ENCODE data around the gene PRSS21.

PRSS21 gene

DNA sequence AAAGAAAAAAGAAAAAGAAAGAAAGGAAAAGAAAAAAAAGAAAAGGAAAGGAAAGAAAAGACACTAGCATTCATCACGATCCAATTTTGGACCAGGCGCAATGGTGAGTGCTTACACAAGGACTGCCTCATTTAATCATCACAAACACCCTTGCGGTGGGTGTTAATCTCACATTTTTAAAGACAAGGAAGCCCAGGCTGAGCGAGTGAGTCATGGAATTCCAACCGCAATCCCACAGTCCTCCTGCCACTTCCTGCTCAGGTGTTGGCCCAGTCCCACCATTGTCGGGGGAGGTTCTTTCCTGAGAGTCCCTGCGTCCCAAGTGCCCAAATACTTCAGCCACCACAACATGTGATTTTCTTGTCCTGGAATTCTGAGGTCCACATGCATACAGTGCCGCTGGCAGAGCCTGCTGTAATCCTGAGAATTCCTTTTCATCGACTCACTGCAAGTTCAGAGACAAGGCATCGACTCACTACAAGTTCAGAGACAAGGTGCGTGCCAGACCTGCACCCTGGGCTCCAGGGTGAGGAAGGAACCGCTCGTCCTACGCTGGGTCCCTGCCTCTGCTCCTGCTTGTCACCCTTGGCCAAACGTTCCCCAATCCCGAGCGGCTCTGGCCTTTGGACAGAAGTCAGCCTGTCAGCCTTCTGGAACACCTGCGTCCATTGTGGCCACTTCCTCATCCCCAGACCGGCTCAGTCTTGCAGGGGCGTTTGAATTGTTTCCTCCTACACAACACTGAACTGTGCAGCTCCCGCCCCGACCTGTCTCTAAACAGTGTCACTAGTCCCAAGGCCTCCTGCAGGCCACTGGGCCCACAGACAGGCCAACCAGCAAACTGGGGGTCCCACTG, 18.8 kb downstream of the PRSS21 start (continued):
- TF ChIP-seq ZNF621 (tag by site-specific recombination; IDR thresholded peaks at IDR 0.05) (no peak), ZBTB7A (tag by site-specific recombination; IDR thresholded peaks at IDR 0.05; ENCODE audit: low read depth) (no peak), ZNF670 (tag by site-specific recombination; IDR thresholded peaks at IDR 0.05; ENCODE audit: low read depth) (no peak), ZNF555 (tag by site-specific recombination; conservative IDR thresholded peaks at IDR 0.05) (no peak), ZBTB17 (tag by site-specific recombination; IDR thresholded peaks at IDR 0.05) (peak; percentile 58), FEZF1 (tag by site-specific recombination; IDR thresholded peaks at IDR 0.05) (no peak)
- TF ChIP-seq, protein P1, sequence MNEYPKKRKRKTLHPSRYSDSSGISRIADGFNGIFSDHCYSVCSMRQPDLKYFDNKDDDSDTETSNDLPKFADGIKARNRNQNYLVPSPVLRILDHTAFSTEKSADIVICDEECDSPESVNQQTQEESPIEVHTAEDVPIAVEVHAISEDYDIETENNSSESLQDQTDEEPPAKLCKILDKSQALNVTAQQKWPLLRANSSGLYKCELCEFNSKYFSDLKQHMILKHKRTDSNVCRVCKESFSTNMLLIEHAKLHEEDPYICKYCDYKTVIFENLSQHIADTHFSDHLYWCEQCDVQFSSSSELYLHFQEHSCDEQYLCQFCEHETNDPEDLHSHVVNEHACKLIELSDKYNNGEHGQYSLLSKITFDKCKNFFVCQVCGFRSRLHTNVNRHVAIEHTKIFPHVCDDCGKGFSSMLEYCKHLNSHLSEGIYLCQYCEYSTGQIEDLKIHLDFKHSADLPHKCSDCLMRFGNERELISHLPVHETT (tag by site-specific recombination; IDR thresholded peaks at IDR 0.05): 0 out of 2 replicates have a peak, but pooled peaks have one; percentile 29

DNA sequence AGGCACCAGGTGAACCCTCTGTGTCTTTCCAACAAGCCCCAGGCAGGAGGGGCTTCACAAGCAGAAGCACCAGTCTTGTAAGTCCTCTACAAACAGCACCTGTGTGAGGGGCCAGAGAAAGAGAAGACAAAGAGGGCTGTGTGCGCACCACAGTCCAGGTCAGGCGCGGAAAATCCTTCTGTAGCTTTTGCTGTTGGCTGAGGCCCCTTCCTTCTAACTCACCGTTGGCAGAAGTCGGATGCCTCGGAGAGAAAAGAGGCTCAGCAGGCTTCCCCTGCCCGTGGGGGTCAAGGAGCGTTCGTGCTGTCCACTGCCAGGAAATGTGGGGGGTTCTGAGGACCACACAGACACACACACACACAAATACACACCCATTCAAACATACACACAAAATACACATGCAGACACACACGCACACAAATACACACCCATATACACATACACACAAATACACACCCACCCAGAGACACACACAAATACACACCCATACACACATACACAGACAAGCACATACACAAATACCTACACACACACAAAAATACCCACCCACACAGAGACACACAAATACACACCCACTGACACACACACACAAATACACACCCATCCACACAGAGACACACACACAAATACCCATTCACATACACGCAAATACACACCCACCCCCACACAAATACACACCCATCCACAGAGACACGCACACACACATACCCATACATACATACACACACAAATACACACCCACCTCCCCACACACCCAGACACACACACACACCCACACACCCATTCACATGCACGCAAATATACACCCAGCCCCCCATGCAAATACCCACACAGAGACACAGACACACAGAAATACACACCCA, 19.8 kb downstream of the PRSS21 start:
- H3K9me3 ChIP-seq (ENCODE audit: control insufficient read depth, insufficient read depth, low read depth, low read length): no peaks in the 10 kb centered on the region
- POLR2A ChIA-PET: interaction anchor here (0.6 kb wide), 1 partner anchor 15 kb away, joined by 3 read pairs; no protein-coding TSS in a partner anchor
- no peaks in the 10 kb centered on the region for H3K4me1 ChIP-seq (ENCODE audit: control insufficient read depth, insufficient read depth, low read length)
- no peaks in the 10 kb centered on the region for H3K36me3 ChIP-seq (ENCODE audit: control insufficient read depth in 2 of 2, insufficient read depth in 1 of 2, low read length in 2 of 2)
- CTCF ChIA-PET: interaction anchor here (0.7 to 0.9 kb wide), 2 partner anchors 8 to 36 kb away, joined by 3 to 4 read pairs; no protein-coding TSS in a partner anchor
- no peak overlapping the region for H3K27ac ChIP-seq (ENCODE audit: extremely low read depth, low read depth, low read length)
- no peak overlapping the region for H3K4me3 ChIP-seq (ENCODE audit: low read depth, low read length)
- TF ChIP-seq, protein P2, sequence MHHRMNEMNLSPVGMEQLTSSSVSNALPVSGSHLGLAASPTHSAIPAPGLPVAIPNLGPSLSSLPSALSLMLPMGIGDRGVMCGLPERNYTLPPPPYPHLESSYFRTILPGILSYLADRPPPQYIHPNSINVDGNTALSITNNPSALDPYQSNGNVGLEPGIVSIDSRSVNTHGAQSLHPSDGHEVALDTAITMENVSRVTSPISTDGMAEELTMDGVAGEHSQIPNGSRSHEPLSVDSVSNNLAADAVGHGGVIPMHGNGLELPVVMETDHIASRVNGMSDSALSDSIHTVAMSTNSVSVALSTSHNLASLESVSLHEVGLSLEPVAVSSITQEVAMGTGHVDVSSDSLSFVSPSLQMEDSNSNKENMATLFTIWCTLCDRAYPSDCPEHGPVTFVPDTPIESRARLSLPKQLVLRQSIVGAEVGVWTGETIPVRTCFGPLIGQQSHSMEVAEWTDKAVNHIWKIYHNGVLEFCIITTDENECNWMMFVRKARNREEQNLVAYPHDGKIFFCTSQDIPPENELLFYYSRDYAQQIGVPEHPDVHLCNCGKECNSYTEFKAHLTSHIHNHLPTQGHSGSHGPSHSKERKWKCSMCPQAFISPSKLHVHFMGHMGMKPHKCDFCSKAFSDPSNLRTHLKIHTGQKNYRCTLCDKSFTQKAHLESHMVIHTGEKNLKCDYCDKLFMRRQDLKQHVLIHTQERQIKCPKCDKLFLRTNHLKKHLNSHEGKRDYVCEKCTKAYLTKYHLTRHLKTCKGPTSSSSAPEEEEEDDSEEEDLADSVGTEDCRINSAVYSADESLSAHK (tag by site-specific recombination; IDR thresholded peaks at IDR 0.05): no peak
- 0 out of 2 replicates have a peak, but pooled peaks have one; percentile 28 for TF ChIP-seq ZFP69B (tag by site-specific recombination; IDR thresholded peaks at IDR 0.05)
- 0 out of 2 replicates have a peak, but pooled peaks have one; percentile 13 for TF ChIP-seq ZNF658 (tag by site-specific recombination; IDR thresholded peaks at IDR 0.05)
- TF ChIP-seq ZNF600 (tag by site-specific recombination; IDR thresholded peaks at IDR 0.05): no peak
- no peak for TF ChIP-seq YY2 (tag by site-specific recombination; IDR thresholded peaks at IDR 0.05)
- TF ChIP-seq ZNF571 (tag by site-specific recombination; IDR thresholded peaks at IDR 0.05): 0 out of 2 replicates have a peak, but pooled peaks have one; percentile 44
- TF ChIP-seq KLF1 (tag by site-specific recombination; IDR thresholded peaks at IDR 0.05): 0 out of 2 replicates have a peak, but pooled peaks have one; percentile 10
- TF ChIP-seq, protein P1 (tag by site-specific recombination; IDR thresholded peaks at IDR 0.05): peak; percentile 64; the same call in 1 of the 2 replicates
- no peak for TF ChIP-seq ZNF610 (tag by site-specific recombination; IDR thresholded peaks at IDR 0.05; ENCODE audit: borderline replicate concordance)
- TF ChIP-seq, protein P3, sequence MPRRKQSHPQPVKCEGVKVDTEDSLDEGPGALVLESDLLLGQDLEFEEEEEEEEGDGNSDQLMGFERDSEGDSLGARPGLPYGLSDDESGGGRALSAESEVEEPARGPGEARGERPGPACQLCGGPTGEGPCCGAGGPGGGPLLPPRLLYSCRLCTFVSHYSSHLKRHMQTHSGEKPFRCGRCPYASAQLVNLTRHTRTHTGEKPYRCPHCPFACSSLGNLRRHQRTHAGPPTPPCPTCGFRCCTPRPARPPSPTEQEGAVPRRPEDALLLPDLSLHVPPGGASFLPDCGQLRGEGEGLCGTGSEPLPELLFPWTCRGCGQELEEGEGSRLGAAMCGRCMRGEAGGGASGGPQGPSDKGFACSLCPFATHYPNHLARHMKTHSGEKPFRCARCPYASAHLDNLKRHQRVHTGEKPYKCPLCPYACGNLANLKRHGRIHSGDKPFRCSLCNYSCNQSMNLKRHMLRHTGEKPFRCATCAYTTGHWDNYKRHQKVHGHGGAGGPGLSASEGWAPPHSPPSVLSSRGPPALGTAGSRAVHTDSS (tag by site-specific recombination; IDR thresholded peaks at IDR 0.05): no peak
- no peak for TF ChIP-seq ZNF133 (tag by site-specific recombination; IDR thresholded peaks at IDR 0.05)
- TF ChIP-seq, protein P4, sequence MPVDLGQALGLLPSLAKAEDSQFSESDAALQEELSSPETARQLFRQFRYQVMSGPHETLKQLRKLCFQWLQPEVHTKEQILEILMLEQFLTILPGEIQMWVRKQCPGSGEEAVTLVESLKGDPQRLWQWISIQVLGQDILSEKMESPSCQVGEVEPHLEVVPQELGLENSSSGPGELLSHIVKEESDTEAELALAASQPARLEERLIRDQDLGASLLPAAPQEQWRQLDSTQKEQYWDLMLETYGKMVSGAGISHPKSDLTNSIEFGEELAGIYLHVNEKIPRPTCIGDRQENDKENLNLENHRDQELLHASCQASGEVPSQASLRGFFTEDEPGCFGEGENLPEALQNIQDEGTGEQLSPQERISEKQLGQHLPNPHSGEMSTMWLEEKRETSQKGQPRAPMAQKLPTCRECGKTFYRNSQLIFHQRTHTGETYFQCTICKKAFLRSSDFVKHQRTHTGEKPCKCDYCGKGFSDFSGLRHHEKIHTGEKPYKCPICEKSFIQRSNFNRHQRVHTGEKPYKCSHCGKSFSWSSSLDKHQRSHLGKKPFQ (tag by site-specific recombination; IDR thresholded peaks at IDR 0.05): no peak
- no peak for TF ChIP-seq ZNF670 (tag by site-specific recombination; IDR thresholded peaks at IDR 0.05; ENCODE audit: low read depth)
- TF ChIP-seq ZNF2 (tag by site-specific recombination; IDR thresholded peaks at IDR 0.05): no peak
- TF ChIP-seq ZSCAN4 (tag by site-specific recombination; IDR thresholded peaks at IDR 0.05): peak; percentile 100
- TF ChIP-seq ZNF585B (tag by site-specific recombination; IDR thresholded peaks at IDR 0.05): no peak
- TF ChIP-seq ZFHX2 (tag by site-specific recombination; conservative IDR thresholded peaks at IDR 0.05): peak; percentile 97; the same call in 1 of the 2 replicates
- peak; percentile 5; the same call in 1 of the 2 replicates for TF ChIP-seq ZNF146 (tag by site-specific recombination; IDR thresholded peaks at IDR 0.05)
- TF ChIP-seq MZF1 (tag by site-specific recombination; IDR thresholded peaks at IDR 0.05; ENCODE audit: borderline replicate concordance): no peak
